Renal cortex interstitium (tissue), 11 donors: Measurements from ENCODE around the gene CRB2. TPM values are rescaled to one million over a fixed set of nuclear protein-coding genes. Genes with fewer than 3 reads are reported as not detected.

Experiments
- DNase-seq, 11 donors: peaks; one replicate each; pipeline ENCODE4 v3.0.0-alpha.2; 2013; ENCODE audit warnings: low read depth in 9 of 11, low spot score in 4 of 11; ENCODE audit errors: extremely low read depth in 1 of 11
- polyA plus RNA-seq, 3 donors: library from polyadenylated mRNA; unstranded; fragments of 120-200 nt; gene quantifications; one replicate each; pipeline ENCODE4 v1.2.1, GENCODE V29; 2013; ENCODE audit not compliant: insufficient read length in 3 of 3

Gene CRB2
- polyA plus RNA-seq, 3 donors: 20.0 to 30.0 (median 27.5) TPM

DNA sequence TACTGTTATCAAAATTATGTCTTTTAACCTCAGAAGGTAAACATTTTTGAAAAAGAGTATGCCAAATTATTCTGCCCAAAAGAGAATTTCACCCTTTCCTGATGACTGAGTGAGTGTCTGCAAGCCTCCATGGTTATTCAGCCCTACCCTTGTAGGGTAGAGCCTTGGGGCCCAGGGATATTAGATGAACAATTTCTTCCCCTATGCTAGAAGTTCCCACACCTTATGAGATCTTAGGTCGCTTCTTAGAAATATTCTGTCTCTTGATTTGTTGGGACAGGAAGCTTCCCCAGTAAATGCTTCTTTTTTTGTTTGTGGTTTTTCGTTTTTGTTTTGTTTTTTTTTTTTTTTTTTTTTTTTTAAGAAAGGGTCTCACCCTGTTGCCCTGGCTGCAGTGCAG is 3.1 kb downstream of the CRB2 start:
- no peak for DNase-seq

DNA sequence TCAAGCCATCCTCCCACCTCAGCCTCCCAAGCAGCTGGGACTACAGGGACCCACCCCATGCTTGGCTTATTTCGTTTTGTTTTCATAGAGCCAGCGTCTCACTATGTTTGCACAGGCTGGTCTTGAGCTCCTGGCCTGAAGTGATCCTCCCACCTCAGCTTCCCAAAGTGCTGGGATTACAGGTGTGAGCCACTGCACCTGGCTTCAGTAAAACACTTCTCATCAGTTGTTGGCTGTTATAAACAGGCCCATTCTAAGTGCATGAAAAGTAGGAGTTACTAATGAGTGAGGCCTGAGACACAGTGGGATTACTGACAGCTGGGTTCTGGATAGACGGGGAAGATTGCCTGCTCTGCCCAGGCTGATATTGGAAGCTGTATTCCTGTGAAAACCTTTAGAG is 3.5 kb downstream of the CRB2 start:
- DNase-seq: no peak

DNA sequence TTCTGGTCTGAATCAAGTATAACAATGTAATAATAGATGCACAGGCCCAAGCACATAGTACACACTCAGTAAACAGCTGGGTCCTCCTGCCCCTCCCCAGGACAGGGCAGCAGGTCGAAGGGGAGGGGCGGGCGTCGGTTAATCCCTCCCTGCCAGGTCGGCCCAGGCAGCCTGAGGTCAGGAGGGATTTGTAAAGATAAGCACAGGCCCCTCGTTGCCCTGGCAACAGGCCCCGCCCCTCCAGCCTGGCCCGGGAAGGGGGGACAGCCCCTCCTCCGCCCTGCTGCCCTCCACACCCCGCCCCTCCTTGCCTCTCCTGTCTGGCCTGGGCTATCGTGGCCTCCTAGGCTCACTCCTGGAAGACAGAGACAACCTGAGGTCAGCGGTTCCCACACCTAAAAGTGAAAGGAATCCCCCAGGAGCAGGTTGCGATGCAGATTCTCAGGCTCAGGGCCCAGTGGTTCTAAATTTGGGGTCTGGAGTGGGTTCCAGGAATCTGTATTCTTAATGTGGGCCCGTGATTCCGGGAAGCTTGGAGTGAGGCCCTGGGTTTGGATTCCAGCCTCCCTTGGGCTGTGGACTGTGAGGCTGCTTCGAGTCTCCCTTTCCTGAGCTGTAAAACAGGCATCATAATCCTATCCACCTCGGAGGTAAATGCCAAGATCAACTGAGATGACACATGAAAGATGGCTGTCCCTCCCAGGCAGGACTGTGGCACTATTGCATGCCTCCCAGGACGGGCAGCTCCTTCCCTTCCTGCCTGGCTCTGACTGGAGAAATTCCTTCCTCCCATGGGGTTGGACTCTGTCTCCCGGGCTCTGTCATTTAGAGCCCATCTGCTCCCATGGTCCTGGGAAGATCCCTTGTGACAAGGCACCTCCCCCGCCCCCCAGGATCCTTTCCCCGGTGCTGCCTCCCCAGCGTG is 4.4 kb downstream of the CRB2 start:
- peak in 2 of 11 donors; percentile 53 to 83 for DNase-seq

DNA sequence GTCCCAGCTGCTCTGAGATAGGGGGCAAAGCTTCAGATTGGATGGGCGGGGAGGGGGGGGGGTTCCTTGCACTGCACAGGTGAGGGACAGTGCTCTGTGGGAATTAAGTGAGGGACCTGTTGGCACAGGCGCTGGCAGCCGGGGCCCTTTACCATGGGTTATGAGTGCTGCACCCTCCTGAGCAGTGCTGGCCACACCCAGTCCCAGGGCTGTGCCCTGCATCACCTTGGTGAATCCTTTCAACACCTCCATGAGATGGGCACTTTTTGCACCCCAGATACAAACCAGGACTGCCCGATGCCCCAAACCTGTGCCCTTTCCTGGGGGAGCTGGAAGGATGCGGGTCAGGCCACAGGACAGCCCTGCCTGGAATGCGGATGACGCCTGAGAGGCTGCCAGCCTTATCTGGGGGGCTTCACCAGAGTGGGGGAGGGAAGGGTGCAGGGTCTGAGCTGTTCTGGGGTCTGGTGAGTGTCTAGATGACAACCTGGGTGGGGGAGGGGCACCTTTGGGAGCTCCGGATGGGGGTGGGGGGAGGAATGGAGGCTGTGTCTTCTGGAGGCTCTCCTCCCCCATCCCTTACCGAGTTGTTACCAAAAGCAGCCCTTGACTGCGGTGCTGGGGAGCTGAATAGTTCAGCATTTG is 5.2 kb downstream of the CRB2 start:
- no peak for DNase-seq

DNA sequence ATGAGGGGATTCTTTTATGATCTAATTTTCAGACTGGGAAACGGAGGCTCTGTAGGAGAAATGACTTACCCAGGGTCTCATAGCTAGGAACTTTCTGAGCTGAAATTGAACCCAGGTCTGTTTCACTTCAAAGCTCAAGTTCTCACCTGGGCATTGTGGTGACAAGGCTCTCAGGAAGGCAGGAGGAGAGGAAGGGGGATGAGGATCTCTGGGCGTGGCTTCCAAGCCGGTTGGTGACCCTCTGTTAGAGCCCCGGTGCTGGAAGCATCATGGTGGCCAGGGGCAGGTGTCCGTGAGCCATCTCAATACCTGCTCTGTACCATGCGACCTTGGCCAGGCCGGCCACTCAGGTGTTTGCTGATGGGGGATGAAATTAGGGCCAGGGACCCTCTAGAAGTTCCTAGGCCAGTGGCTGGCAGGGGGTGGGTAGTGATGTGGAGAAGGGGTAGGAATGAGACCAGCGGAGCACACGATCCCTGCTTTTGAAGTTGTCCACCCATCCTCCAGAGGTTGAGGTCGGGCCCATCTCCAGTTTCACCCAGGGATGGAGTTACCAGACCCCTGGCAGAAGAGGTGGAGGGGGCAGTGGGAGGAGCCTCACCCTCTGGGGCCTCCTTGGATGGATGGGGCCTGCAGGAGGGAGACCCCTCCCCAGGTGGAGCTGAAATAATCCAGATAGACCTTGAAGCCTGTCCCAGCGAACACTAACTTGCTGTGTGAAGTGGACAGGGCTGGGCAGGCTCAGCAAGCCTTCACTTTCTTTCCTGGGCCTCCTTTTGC is 5.9 kb downstream of the CRB2 start:
- DNase-seq: no peak

DNA sequence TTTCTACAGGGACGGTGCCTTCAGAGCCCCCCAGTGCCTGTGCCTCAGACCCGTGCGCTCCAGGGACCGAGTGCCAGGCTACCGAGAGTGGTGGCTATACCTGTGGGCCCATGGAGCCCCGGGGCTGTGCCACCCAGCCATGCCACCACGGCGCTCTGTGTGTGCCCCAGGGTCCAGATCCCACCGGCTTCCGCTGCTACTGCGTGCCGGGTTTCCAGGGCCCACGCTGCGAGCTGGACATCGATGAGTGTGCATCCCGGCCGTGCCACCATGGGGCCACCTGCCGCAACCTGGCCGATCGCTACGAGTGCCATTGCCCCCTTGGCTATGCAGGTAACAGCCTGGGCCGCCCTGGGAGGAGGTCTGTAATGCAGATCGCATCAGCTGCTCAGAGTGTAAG is 6.9 kb downstream of the CRB2 start:
- no peak for DNase-seq

DNA sequence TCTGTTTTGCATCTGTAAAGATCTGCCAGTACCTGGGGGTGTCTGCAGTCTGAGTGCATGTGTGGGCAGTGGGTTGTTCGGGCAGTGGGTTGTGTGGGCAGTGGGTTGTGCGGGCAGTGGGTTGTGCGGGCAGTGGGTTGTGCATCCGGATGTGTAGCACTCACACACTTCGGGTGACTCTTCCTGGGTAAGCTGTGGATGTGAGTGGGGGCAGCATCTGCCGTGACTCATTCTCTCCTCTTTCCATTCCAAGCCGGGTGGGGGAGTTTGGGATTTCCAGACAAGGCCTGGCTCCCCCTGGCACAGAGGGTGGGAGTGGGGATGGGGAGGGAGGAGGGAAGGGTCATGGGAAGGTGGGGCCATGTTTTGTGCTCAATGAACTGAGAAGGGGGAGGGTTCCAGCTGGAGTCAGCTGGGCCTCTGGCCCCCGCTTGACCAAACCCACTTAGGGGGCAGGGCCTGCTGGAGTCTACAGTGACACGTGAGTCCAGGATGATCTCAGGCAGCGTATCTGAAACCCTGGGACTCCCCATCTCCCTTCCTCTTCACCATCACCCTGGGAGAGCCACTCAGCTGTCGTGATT is 8.3 kb downstream of the CRB2 start:
- DNase-seq: peak in 2 of 11 donors; percentile 62 to 68

DNA sequence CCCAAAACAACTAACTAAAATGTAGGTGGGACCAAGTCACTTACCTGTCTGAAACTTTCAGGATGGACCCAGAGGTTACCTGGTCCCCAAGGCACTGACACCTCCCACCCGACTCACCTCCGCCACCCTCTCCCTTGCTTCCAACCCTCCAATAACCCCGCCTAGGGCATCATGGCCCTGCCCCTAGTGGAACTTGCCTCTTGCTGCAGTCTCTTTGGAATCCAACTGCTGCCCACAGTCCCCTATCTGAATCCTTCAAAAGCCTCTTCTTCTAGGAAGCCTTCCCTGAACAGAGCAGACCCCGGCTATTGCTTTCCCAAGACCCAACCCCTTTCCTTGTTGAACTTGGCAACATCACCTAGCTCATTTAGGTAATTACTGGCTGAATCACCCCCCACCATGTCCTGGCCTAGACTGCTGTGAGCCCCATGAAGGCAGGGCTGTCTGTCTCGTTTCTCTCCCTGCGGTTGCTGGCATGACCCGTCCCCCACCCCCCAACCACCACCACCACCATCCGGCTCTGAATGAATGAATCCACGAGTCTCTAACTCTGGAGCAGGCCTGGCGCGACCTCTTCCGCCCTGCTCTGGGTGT is 9.4 kb downstream of the CRB2 start:
- DNase-seq: no peak

DNA sequence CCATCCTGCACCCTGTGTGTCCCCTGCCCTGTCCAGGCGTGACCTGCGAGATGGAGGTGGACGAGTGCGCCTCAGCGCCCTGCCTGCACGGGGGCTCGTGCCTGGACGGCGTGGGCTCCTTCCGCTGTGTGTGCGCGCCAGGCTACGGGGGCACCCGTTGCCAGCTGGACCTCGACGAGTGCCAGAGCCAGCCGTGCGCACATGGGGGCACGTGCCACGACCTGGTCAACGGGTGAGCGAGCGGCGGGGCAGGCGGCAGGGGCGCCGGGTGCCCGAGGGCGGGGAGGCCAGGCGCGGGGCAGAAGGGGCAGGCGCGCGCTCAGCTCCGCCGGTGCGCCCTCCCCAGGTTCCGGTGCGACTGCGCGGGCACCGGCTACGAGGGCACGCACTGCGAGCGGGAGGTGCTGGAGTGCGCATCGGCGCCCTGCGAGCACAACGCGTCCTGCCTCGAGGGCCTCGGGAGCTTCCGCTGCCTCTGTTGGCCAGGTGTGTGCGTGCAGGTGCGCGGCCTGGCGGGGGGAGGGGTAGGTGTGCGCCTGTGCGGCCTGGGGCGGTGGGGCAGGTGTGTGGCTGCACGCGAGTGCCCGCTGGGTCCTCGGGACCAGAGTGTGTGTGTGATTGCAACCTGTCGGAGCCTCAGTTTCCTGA is 10.0 kb downstream of the CRB2 start:
- DNase-seq: no peak

DNA sequence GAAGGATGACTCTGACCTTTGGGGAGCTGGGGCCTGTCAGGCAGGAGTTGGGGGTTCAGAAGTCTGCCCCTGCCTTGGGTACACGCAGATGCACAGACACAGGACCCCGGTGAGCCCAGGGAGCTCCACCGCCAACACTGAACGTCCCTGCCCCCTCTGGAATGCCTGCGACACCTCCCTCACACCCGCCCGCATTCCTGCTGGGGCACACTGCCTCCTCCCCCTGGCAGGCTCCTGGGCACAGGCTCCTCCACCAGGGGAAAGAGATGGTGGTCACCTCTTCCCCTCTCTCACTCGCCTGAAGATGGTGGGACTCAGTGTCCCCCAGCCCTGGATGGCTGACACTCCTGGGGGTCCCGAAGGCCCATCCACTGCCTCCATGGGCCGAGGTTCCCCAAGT is 12.0 kb downstream of the CRB2 start:
- peak in 1 of 11 donors; percentile 63 for DNase-seq

DNA sequence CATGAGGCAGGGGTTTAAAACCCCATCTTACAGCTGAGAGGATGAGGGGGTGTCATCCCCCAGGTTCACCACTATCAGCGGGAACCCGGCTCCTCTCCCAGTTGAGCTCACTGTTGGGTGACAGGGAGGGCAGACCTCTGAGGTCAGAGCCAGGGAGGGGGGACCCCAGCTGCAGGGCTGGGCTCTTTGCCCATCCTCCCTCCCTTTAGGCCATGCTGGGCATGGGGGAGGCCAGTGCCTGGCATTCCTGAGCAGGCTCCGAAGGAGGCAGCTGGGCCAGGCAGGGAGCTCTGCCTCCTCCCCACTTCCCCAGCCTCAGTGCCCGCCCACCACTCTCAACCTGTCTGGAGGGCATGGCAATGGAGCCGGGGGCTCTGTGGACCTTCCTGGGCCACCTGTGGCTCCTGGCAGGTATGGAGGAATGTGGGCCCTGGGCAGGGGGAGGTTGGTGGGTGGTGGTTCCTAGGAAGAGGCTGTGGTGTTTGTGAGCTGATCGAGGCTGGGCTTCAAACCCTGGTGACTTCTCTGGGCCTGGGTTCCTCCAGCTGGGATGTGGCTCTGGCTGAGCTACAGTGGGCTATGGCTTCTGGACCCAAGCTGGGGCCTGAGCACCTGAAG is 12.6 kb downstream of the CRB2 start:
- no peak for DNase-seq

DNA sequence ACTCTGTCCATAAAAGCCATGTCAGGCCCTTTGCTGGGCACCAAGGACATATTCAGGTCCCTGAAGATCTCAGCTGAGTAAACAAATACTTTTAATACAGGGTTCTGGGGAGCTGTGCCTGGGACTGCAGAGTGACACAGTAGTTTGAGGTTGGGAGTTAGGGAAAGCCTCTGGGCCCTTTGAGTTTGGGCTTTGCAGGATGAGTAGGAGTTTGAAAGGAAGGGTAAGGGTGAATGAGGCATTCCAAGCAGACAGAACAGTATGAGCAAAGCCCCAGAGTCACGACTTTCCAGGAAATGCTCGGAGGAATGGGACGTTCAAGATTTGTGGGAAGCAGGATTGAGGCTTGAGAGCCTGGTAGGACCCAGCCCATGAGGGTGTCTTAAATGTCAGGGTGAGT is 13.3 kb downstream of the CRB2 start:
- no peak for DNase-seq

DNA sequence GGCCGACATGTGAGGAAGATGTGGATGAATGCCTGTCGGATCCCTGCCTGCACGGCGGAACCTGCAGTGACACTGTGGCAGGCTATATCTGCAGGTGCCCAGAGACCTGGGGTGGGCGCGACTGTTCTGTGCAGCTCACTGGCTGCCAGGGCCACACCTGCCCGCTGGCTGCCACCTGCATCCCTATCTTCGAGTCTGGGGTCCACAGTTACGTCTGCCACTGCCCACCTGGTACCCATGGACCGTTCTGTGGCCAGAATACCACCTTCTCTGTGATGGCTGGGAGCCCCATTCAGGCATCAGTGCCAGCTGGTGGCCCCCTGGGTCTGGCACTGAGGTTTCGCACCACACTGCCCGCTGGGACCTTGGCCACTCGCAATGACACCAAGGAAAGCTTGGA is 14.1 kb downstream of the CRB2 start:
- DNase-seq: no peak

DNA sequence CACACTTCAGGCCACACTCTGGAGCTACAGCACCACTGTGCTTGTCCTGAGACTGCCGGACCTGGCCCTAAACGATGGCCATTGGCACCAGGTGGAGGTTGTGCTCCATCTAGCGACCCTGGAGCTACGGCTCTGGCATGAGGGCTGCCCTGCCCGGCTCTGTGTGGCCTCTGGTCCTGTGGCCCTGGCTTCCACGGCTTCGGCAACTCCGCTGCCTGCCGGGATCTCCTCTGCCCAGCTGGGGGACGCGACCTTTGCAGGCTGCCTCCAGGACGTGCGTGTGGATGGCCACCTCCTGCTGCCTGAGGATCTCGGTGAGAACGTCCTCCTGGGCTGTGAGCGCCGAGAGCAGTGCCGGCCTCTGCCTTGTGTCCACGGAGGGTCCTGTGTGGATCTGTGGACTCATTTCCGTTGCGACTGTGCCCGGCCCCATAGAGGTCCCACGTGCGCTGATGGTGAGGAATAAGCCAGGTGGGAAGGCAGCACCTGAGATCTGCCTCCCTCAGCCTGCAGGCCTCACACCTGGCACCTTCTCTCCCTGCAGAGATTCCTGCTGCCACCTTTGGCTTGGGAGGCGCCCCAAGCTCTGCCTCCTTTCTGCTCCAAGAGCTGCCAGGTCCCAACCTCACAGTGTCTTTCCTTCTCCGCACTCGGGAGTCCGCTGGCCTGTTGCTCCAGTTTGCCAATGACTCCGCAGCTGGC is 14.7 kb downstream of the CRB2 start:
- DNase-seq: no peak

DNA sequence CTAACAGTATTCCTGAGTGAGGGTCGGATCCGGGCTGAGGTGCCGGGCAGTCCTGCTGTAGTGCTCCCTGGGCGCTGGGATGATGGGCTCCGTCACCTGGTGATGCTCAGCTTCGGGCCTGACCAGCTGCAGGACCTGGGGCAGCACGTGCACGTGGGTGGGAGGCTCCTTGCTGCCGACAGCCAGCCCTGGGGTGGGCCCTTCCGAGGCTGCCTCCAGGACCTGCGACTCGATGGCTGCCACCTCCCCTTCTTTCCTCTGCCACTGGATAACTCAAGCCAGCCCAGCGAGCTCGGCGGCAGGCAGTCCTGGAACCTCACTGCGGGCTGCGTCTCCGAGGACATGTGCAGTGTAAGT is 15.2 kb downstream of the CRB2 start:
- DNase-seq: no peak

DNA sequence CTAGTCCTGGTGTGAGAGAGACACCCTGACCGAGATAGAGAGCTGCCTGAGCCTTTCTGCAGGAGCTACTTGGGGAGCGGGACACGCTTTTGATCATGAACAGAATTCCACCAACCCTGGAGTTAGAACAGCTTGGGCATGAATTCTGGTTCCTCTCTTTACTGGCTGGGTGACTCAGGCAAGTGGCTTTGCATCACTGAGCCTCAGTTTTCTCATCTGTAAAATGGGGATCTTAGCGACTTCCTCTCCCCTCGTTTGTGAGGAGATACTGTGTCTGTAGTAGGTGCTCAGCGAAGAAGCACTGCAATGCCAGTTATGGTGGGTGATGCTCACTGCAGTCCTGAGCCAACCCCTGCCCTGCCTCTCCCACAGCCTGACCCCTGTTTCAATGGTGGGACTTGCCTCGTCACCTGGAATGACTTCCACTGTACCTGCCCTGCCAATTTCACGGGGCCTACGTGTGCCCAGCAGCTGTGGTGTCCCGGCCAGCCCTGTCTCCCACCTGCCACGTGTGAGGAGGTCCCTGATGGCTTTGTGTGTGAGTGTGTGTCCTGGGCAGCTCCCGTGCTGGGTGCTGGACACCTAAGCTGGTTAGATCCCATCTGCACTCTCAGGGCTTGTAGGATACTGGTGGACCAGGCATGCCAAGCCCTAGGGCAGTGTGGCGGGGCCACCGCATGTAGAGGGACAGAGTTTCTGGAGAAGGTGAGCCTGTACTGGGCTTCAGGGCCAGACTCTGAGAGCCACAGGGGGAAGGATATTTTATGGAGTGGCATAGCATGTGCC is 16.0 kb downstream of the CRB2 start:
- no peak for DNase-seq
